ENCODE data around the gene INPP5D.
"Not testable (repeated sequence)": the region's sequence is repeated elsewhere in the genome, so short reads cannot be mapped to it uniquely, and the experiment has no call there.

INPP5D gene

DNA sequence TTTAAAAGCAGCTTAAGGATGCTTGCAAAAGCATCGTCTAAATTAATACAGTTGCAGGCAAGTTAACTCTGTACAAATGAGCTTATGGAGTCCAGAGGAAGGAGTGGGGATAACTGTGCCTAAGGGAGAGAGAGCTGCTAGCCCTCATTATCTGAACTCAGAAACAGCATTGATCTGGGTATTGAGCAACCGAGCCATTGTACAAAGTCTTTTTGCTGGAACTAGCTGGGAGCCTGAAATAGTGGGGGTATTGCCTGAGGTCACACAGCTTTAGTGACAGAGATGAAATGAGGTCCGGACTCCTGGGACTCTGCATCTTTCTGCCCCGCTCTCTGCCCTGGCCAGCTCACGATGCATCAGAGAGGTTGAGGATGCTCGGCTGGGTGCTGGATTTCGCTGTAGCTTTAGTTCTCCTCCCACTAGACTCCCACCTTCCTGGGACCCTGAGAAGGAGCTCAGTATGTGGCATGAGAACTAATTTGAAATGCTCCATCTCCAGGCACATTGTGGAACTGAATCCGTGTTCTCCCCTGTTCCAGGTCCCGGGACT lies 123.8 kb downstream of the INPP5D start:
- TF ChIP-seq, protein P1, sequence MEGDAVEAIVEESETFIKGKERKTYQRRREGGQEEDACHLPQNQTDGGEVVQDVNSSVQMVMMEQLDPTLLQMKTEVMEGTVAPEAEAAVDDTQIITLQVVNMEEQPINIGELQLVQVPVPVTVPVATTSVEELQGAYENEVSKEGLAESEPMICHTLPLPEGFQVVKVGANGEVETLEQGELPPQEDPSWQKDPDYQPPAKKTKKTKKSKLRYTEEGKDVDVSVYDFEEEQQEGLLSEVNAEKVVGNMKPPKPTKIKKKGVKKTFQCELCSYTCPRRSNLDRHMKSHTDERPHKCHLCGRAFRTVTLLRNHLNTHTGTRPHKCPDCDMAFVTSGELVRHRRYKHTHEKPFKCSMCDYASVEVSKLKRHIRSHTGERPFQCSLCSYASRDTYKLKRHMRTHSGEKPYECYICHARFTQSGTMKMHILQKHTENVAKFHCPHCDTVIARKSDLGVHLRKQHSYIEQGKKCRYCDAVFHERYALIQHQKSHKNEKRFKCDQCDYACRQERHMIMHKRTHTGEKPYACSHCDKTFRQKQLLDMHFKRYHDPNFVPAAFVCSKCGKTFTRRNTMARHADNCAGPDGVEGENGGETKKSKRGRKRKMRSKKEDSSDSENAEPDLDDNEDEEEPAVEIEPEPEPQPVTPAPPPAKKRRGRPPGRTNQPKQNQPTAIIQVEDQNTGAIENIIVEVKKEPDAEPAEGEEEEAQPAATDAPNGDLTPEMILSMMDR (conservative IDR thresholded peaks at IDR 0.05; ENCODE audit: low read depth, low read length) = no peak
- no peak for DNase-seq (ENCODE audit: low read depth)

DNA sequence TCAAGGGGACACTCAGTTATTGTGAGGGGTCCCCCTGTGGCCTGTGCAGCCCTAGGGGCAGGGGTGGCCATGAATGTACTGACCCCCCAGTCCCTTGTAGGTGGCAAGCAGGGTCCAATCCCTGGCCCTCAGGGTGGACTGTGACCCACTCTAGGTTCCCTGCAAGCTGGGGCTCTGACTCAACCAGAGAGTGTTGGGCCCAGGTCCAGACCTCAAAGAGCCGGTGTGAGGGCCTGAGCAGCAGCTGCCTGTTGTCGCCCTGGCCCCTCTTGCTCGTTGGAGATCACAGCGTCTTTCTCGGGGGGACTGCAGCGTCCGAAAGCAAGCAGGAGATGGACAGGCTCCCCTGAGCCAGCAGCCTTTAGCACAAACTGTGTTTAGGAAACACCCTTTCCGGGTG lies 124.5 kb downstream of the INPP5D start:
- DNase-seq (ENCODE audit: low read depth) = no peak

More for the DNA sequence above, 123.8 kb downstream of the INPP5D start:
- H3K4me3 ChIP-seq (ENCODE audit: low read depth, low read length) = no peak overlapping the region

DNA sequence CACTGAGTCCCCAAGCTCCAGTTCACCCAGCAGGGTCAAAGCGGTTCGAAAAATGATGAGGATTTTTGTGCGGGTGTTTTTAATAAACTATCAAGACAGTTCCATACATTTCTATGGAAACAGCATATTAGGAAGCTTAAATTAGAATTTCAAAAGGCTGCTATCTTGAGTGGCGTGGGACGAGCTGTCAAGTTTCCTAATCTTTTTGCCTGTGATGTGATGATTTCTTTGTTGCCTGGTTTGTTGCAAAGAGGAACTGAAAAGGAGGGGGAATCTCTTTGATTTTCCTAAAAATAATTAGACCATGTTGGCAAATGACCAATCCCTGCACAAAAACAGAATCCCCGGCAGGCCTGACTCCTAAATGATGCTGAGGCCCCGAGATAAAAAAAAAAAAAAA lies 125.2 kb downstream of the INPP5D start:
- TF ChIP-seq, protein P1 (conservative IDR thresholded peaks at IDR 0.05; ENCODE audit: low read depth, low read length) = no peak
- DNase-seq (ENCODE audit: low read depth) = no peak
- no peak overlapping the region for H3K4me3 ChIP-seq (ENCODE audit: low read depth, low read length)

More for the DNA sequence above, 124.5 kb downstream of the INPP5D start:
- TF ChIP-seq, protein P1 (conservative IDR thresholded peaks at IDR 0.05; ENCODE audit: low read depth, low read length) = no peak
- H3K4me3 ChIP-seq (ENCODE audit: low read depth, low read length) = no peak overlapping the region

DNA sequence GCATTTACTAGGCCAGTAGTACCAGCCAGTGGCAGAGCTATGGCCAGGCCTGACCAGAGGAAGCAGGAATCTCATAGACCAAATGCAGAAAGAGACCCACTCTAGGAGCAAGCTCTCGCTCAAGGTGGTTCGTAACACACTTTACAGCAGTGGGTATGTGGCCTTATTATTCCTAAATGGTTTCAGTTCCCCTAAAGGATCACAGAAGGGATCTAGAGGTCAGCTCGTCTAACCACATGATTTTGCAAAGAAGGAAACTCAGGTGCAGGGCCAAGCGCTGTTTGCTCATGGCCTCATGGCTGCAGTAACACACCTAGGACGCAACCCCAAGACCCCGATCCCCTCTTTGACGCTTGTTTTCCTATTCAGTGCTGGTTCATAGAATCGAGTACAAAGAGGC lies 125.8 kb downstream of the INPP5D start:
- H3K4me3 ChIP-seq (ENCODE audit: low read depth, low read length) = no peak overlapping the region
- TF ChIP-seq, protein P1 (conservative IDR thresholded peaks at IDR 0.05; ENCODE audit: low read depth, low read length) = no peak
- no peak for DNase-seq (ENCODE audit: low read depth)

DNA sequence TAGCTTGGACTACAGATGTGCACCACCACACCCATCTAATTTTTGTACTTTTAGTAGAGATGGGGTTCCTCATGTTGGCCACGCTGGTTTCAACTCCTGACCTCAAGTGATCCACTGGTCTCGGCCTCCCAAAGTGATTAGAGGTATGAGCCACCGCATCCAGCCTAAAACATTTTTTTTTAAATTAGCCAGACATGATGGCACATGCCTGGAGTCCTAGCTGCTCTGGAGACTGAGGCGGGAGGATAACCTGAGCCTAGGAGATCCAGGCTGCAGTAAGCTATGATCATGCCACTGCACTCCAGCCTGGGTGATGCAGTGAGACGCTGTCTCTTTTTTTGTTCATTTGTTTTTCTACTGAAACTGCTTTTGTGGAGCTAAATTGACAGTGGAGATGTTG lies 126.7 kb downstream of the INPP5D start:
- no peak overlapping the region for H3K4me3 ChIP-seq (ENCODE audit: low read depth, low read length)
- DNase-seq (ENCODE audit: low read depth) = no peak
- TF ChIP-seq, protein P1 (conservative IDR thresholded peaks at IDR 0.05; ENCODE audit: low read depth, low read length) = no peak

DNA sequence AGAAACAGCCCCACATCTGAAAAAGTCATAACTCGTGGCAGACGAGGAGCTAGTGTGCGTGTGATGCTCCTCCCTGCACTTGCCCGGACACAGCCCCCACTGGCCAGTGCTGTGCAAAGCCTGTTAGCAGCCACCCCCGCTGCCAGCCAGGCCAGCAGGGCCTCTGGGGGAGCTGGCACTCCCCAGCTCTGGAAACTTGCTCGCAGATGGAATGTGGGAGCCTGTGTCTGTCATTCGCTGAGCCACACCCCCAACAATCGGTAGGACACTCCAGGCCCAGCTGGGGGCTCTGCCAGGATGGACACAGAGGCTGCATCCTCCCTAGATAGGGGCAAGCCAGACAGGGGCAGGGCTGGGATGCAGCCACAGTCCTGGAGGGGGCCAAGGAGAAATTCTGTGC lies 128.9 kb downstream of the INPP5D start:
- TF ChIP-seq, protein P1 (conservative IDR thresholded peaks at IDR 0.05; ENCODE audit: low read depth, low read length) = no peak
- no peak overlapping the region for H3K4me3 ChIP-seq (ENCODE audit: low read depth, low read length)
- DNase-seq (ENCODE audit: low read depth) = no peak

DNA sequence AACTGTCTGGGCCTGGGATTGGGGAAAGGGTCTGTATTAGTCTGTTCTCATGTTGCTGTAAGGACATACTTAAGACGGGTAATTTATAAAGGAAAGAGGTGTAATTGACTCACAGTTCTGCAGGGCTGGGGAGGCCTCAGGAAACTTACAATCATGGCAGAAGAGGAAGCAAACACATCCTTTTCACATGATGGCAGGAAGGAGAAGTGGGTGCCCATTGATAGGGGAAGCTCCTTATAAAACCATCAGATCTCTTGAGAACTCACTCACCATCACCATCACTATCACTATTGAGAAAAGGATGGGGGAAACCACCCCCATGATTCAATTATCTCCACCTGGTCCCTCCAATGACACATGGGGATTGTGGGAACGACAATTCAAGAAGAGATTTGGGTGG lies 130.9 kb downstream of the INPP5D start:
- not testable (repeated sequence) for H3K4me3 ChIP-seq (ENCODE audit: low read depth, low read length); DNase-seq (ENCODE audit: low read depth)

Measured in choroid plexus epithelial cell (primary cell).